Stimulated activated naive CD8-positive, alpha-beta T cell treated with anti-CD3 and anti-CD28 coated beads, Interleukin-15, Interleukin-2, amounts not matched to agents 100 ng/mL and 50 ng/mL, for 24 hours (primary cell): ENCODE measurements around the gene ST3GAL4.
"Not testable (repeated sequence)": the region's sequence is repeated elsewhere in the genome, so short reads cannot be mapped to it uniquely, and the experiment has no call there.

Experiments used
- H3K27ac Mint-ChIP-seq: one replicate; pipeline ENCODE4 v1.8.0; 2021; ENCODE audit warnings: mild to moderate bottlenecking, mixed read lengths
- H3K27me3 Mint-ChIP-seq: one replicate; pipeline ENCODE4 v1.8.0; 2021; ENCODE audit warnings: mixed read lengths
- H3K36me3 Mint-ChIP-seq: one replicate; pipeline ENCODE4 v1.8.0; 2021; ENCODE audit warnings: low read depth, mixed read lengths
- H3K4me1 Mint-ChIP-seq: one replicate; pipeline ENCODE4 v1.8.0; 2021; ENCODE audit warnings: low read depth, mixed read lengths
- H3K4me3 Mint-ChIP-seq: one replicate; pipeline ENCODE4 v1.8.0; 2021; ENCODE audit warnings: mild to moderate bottlenecking, mixed read lengths
- H3K9me3 Mint-ChIP-seq: one replicate; pipeline ENCODE4 v1.8.0; 2021; ENCODE audit warnings: mixed read lengths

The ST3GAL4 gene

DNA sequence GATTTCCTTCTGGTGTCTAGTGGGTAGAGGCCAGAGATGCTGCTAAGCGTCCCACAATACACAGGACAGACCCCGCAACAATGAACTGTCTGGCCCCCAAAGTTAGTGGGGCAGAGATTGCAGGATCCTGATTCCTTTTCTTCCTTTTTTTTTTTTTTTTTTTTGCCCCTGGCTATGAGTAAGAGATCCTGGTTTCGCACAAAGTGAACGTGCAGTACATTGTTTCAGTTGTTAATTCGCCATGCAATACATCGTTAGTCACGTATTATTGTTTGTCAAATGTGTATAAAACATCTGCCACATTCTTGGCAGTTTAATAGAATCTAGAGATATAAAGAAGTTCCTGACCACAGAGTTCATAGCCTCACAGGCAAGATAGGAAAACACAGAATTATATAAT lies 20.2 kb downstream of the ST3GAL4 start:
- Mint-ChIP-seq H3K4me1 (no peaks in the 10 kb centered on the region), H3K27ac (no peak overlapping the region), H3K36me3 (no peaks in the 10 kb centered on the region), H3K9me3 (no peaks in the 10 kb centered on the region), H3K4me3 (no peak overlapping the region), H3K27me3 (no peaks in the 10 kb centered on the region)

DNA sequence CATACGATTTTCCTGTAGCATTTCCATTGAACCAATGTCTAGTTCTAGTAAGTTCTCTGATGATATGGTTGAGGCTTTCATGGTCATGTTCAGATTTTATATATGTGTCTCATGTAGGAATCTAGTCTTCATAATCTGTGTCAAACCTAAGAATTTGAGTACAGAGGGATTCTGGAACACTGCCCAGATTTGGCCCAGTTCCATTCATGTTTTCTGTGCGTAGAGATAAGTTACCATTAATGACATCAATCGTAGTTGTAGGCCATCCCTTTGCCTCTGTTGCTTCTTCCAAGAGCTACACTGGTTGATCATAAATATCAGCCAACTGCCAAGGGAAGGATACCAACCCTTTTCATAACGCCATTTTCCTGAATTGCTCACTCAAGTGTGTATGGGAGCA lies 23.3 kb downstream of the ST3GAL4 start:
- Mint-ChIP-seq H3K4me1 (no peaks in the 10 kb centered on the region), H3K27me3 (no peaks in the 10 kb centered on the region), H3K4me3 (no peak overlapping the region), H3K9me3 (no peaks in the 10 kb centered on the region), H3K27ac (no peak overlapping the region), H3K36me3 (no peaks in the 10 kb centered on the region)

DNA sequence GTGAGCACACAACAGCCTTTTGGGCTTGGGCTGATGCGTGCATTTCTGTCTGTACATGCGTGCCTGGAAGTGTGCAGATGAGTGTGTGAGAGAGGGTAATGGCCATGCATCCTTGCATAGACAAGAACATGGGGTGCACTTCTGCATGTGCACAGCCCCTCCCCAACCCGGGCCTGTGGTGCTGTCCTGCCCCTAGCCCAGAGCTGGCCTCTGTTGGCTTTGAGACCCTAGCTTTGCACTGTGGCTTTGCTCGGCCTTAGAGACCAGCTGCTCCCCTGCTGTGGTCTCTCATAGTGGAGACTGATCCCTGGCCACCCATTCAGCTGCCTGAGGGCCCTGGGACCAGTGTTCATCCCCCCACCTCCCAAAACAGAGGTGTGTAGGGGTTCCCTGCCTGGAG lies 25.4 kb downstream of the ST3GAL4 start:
- no peaks in the 10 kb centered on the region for H3K4me1 Mint-ChIP-seq
- H3K27me3 Mint-ChIP-seq: no peaks in the 10 kb centered on the region
- no peak overlapping the region for H3K4me3 Mint-ChIP-seq
- no peak overlapping the region for H3K27ac Mint-ChIP-seq
- no peaks in the 10 kb centered on the region for H3K9me3 Mint-ChIP-seq
- no peaks in the 10 kb centered on the region for H3K36me3 Mint-ChIP-seq

DNA sequence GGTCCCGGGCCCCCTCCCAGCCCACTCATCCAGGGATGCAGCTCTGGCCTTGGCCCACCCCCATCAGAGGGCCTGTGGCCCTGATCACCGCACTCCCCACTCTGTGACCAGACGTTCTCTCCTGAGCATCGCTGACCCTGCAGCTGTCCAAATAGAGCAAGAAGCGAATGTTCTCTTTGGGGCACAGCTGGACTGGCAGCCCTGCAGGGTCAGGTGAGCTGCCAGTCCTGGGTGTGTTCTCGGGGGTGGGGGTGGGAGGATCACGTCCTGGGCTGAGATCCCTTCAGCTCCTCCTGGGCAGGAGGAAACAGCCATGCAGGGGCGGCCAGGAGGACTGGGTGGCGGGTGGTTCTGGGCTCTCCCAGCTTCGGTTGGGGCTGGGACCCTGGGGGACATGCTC lies 26.5 kb downstream of the ST3GAL4 start:
- not testable (repeated sequence) for H3K4me1 Mint-ChIP-seq, H3K9me3 Mint-ChIP-seq, H3K27me3 Mint-ChIP-seq, H3K36me3 Mint-ChIP-seq, H3K4me3 Mint-ChIP-seq, H3K27ac Mint-ChIP-seq

DNA sequence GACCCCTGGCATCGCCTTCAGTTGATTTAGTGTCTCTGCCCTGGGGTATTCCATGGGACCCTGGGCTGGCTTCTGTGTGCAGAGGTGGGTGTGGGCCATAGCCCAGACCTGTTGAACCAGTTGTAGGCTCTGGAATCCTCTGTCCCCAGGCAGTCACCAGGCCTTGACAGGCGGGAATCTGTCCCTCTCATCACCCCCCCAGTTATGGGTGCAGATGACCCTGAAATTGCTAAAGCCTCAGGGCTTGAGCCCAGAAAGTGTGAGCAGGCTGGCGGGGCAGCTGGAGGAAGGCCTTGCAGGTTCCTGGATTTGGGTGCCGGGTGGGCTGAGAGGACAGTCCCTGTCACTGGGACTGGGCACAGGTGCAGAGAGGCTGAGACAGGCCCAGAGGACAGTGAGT lies 27.2 kb downstream of the ST3GAL4 start:
- not testable (repeated sequence) for H3K36me3 Mint-ChIP-seq, H3K9me3 Mint-ChIP-seq, H3K27me3 Mint-ChIP-seq, H3K4me1 Mint-ChIP-seq, H3K27ac Mint-ChIP-seq, H3K4me3 Mint-ChIP-seq

DNA sequence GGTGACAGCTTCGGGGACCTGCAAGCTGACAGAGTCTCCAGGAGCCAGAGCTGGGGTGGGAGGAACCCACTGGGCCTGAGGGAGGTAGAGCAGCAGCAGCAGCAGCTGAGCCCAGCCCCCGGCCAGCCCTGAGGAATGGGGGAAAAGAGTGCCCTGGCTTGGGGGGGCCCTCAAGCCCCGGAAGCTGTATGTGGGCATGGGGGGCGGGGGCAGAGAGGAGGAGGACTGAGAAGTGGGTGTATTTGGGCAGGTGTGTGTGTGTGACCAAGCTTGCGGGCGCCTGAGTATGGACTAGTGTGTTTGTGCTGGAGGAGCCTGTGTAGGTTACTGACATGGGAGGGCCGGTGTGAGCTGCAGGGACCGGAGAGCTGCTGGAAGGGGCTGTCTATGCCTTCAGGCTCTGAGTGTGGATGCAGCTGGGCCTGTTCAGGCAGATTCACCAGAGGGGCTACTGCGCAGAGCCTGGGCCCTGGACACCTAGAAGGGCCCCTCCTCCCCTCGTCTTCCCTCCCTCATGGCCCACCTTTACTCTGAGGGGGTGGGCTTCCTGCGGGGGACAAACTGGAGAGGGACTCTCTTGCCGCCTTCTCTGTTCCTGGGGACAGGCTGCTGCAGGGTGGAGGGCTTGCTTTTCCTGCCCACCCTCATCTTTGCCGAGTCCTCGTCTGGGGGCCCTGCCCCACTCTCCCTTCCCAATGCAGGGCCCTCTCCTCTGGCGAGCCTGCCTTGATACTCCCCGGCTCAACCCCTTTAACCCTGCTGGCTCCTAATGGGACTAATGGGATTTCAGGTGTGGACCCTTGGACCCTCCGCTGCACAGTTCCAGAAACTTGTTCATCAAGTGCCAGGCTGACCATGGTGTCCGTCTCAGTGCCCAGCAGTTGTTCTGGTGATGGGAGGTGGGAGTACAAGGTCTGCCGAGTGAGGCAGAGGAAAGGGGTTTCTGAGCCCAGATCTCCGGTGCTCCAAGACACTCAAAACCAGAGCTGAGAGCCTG lies 28.2 kb downstream of the ST3GAL4 start:
- H3K4me3 Mint-ChIP-seq: no peak overlapping the region
- H3K4me1 Mint-ChIP-seq: no peaks in the 10 kb centered on the region
- H3K27ac Mint-ChIP-seq: no peak overlapping the region
- H3K9me3 Mint-ChIP-seq: no peaks in the 10 kb centered on the region
- no peaks in the 10 kb centered on the region for H3K36me3 Mint-ChIP-seq
- H3K27me3 Mint-ChIP-seq: no peaks in the 10 kb centered on the region

DNA sequence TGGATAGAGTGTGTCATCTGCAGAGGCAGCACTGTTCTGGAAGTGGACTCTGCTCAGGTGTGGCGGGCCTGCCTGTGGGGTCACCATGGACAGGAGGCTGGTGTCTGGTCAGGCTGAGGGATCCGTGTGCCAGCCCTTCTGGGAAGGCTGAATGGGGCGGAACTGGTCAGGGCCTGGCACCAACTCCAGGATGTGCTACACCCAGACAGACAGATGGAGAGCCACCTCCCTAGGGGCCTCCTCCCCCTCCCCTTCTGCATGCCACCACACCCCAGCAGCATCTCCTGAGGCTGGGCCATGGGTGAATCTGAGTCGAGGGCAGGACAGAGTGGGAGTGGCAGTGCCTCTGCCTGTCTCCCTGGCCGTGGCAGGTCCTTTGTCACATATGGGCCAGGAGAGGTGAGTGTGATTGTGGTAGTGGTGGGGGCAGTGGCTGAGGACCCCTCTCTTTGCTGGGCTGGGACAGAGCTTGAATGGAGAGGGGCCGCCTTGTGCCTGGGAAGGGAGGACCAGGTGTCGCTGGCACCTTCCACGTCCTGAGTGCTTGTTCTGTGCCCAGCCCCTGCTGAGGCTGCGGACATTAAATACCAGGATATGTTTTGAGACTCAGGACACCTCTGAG lies 29.1 kb downstream of the ST3GAL4 start:
- Mint-ChIP-seq H3K36me3 (no peaks in the 10 kb centered on the region), H3K4me1 (no peaks in the 10 kb centered on the region), H3K4me3 (no peak overlapping the region), H3K27me3 (no peaks in the 10 kb centered on the region), H3K27ac (no peak overlapping the region), H3K9me3 (no peaks in the 10 kb centered on the region)

DNA sequence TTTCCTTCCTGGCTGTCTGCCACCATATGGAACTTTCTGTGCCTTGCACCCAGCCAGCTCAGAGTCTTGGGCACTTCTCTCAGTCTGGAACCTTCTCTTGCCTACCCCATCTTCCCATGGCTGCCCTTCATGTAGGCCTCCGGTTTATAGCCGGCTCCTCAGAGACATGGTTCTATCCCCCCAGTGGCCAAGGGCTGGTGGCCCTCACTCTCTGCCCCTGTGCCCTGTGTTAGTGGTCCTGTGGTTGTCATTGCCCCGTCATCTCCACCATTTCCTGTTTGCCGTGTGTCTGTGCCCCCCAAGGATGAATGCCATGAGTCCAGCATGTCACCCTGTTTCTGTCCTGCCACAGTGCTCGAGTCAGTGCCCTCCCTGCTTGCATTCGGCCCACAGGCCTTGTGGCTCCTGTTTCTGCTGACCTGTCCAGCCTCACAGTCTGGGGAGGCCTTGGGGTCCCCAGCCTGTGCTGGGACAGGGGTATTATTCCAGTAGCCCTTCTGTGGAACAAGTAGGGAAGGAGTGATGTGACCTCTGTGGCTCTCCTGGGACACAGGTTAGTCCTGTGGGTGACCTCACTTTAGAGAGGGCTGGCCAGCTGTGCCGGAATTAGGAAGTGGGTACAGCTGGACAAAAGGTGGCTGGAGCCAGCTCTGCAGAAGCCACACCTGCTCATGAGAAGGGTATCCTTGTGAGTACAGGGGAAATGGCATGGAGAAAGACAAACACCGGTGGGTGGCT lies 30.7 kb downstream of the ST3GAL4 start:
- H3K36me3 Mint-ChIP-seq: no peaks in the 10 kb centered on the region
- no peak overlapping the region for H3K27ac Mint-ChIP-seq
- H3K4me3 Mint-ChIP-seq: no peak overlapping the region
- no peaks in the 10 kb centered on the region for H3K9me3 Mint-ChIP-seq
- no peaks in the 10 kb centered on the region for H3K4me1 Mint-ChIP-seq
- H3K27me3 Mint-ChIP-seq: no peaks in the 10 kb centered on the region

DNA sequence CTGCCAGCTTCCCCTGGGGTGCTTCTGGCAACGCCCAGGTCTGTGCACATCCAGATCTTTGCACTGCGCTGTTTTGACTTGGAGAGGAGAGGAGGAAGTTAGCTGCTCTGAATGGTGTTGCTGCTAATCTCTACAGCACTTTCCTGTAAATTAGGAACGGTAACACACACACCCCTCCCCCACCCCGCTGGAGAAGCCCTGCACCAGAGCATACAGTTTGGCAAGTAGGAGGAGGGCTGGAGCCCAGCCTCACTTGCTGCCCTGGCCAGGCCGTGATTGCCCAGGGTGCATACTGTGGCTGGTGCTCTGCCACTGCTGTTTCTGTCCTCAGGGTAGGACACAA lies 31.2 kb downstream of the ST3GAL4 start:
- not testable (repeated sequence) for H3K9me3 Mint-ChIP-seq, H3K4me1 Mint-ChIP-seq, H3K36me3 Mint-ChIP-seq, H3K4me3 Mint-ChIP-seq, H3K27ac Mint-ChIP-seq, H3K27me3 Mint-ChIP-seq

DNA sequence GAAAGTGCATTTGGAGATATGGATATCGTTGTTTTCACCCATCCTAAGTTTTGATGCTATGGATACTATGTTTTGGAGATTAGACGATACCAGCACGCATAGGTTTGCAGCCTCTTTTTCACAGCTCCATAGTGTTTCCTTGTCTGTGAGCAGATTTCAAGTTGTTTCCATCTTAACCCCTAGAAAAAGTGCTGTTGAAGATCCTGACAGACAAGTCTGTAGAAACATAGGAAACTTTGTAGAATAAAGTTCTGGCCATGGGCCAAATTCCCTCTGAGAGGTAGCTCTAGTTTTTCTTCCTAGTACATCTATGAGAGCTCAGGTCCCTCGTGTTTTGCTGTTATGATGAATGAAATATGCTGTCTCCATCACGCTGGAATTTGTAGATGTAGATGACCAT lies 32.4 kb downstream of the ST3GAL4 start:
- no peaks in the 10 kb centered on the region for H3K36me3 Mint-ChIP-seq
- no peak overlapping the region for H3K4me3 Mint-ChIP-seq
- H3K9me3 Mint-ChIP-seq: no peaks in the 10 kb centered on the region
- H3K27me3 Mint-ChIP-seq: no peaks in the 10 kb centered on the region
- peaks cover 4% of the 10 kb centered on the region for H3K4me1 Mint-ChIP-seq
- H3K27ac Mint-ChIP-seq: no peak overlapping the region

DNA sequence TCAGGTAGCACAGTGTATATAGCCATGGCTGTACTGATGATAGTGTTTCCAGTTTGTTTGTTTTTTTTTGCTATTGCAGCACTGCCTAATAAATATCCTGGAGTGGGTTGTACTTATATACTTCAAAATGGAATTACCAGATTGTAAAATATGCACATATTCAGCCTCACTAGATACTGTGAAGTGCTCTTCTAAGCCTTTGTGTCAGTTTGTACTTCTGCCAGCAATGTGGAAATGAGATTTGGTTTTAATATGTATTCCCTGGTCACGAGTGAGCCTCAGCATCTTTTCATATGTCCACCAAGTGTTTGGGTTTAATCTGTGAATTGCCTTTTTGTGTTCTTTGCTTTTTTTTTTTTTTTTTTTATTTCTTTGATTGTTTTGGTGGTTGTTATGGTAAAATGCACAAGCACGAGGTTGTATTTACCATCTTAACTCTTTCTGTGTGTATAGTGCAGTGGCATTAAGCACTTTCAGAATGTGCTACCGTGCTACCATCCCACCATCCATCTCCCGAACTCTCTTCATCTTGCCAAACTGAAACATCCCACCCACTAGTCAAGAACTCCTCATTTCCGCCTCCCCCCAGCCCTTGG lies 34.9 kb downstream of the ST3GAL4 start:
- H3K27me3 Mint-ChIP-seq: no peaks in the 10 kb centered on the region
- H3K4me1 Mint-ChIP-seq: peaks cover 4% of the 10 kb centered on the region
- no peak overlapping the region for H3K4me3 Mint-ChIP-seq
- no peak overlapping the region for H3K27ac Mint-ChIP-seq
- H3K9me3 Mint-ChIP-seq: no peaks in the 10 kb centered on the region
- H3K36me3 Mint-ChIP-seq: no peaks in the 10 kb centered on the region

DNA sequence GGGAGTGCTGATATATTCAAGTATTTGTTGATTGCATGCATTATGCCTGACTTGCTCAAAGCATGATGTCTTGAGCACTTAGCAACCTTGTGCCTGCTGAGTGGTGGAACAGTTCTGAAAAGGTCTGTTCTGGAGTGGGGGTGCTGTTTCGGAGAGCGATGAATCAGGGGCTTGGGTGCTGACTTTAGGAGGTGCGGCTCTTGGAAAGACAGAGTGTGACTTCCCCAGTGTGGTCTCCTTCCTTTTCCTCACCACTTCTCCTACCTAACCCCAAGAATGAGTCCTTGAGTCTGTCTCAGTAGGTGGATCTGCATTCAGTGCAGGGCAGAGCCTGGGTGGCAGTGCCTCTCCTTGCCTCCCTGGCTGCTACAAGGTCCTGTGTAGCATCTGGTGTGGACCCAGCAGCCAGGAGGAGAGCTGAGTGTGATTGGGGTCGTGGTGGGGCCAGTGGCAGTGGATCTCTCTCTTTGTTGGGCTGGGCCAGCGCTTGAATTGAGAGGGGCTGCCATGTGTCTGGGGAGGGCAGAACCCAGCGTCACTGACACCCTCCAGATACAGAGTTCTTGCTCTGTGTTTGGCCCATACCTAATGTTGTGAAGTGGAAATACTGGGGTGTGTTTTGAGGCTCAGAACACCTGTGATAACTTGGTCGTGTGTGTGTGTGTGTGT lies 35.9 kb downstream of the ST3GAL4 start:
- peaks cover 4% of the 10 kb centered on the region for H3K4me1 Mint-ChIP-seq
- H3K4me3 Mint-ChIP-seq: no peak overlapping the region
- H3K36me3 Mint-ChIP-seq: no peaks in the 10 kb centered on the region
- no peaks in the 10 kb centered on the region for H3K27me3 Mint-ChIP-seq
- no peaks in the 10 kb centered on the region for H3K9me3 Mint-ChIP-seq
- H3K27ac Mint-ChIP-seq: no peak overlapping the region

DNA sequence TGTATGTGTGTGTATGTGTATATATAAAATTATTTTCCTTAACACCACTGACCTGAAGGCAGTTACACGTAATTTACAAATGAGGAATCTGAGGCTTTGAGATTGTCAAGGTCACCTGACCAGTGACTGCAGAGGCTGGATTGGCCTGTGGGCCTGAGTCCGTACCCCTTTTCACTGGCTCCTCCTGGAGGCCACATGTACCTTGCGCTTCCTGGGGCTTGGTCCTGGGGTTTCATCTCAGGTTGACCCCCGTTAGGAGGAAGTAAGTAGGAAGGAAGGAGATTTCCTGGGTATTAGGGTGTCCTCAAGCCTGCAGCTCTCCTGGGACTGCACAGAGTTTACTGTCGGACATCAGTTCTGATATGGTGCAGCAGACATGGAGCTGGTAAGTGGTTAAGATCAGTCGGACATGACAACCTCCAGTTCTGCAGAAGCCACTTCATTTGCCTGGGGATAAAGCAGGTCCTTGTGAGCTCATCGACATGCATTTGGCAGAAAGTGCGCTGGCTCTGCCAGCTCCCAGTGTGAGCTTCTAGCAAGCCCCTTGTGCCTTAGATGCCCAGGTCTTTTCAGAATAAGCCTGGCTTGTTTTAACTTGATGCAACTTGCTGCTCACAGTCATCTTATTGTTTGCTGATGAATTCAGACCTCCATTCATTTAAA lies 36.6 kb downstream of the ST3GAL4 start:
- Mint-ChIP-seq H3K9me3 (no peaks in the 10 kb centered on the region), H3K4me3 (no peak overlapping the region), H3K4me1 (peaks cover 4% of the 10 kb centered on the region), H3K27ac (no peak overlapping the region), H3K27me3 (no peaks in the 10 kb centered on the region), H3K36me3 (no peaks in the 10 kb centered on the region)

DNA sequence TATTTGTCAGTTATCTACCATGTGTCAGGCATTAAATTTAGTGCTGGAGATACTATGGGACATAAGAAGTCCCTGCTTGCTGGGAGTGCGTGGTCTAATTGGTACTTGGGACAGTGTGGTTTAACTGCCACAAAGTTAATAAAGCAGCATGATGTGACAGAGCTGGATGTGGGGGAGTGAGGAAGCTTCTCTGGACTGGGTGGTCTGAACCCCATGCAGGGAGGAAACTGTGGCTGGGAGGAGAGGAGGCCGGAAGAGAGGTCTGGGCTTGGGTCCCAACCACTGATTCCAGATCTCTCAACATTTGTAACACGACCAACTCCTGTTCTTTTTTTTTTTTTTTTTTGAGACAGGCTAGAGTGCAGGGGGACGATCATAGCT lies 37.1 kb downstream of the ST3GAL4 start:
- H3K9me3 Mint-ChIP-seq: no peaks in the 10 kb centered on the region
- peaks cover 4% of the 10 kb centered on the region for H3K4me1 Mint-ChIP-seq
- H3K27ac Mint-ChIP-seq: no peak overlapping the region
- no peak overlapping the region for H3K4me3 Mint-ChIP-seq
- H3K36me3 Mint-ChIP-seq: no peaks in the 10 kb centered on the region
- H3K27me3 Mint-ChIP-seq: no peaks in the 10 kb centered on the region
